Endothelial cell of hepatic sinusoid (primary cell): ENCODE results near the gene MTHFSD.

Experiments used
- in situ Hi-C: cut with HindIII; loops from 2 replicates; pipeline ENCODE4 v1.10.0; 2017; ENCODE audit warnings: low sequenced_read_pairs

MTHFSD gene

DNA sequence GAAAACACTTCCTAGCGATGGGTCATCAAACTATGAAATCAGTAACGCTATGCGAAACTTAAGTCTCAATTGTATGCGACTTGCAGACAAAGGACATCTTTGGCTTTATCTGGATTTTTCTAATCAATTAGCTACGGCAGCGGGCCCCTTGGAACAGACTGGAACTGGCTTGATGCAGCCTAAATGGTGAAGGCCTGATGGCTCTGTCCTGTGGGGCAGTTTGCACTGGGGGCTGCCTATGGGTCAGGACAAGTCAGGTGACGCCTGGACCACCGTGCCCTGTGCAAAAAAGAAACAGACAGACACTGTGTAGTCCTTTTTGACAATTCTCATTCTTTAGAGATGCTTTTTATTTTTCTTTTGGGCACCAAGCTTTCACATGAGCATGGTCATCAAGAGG, 22.0 kb downstream of the MTHFSD start:
- in situ Hi-C loops, result loop anchor here (5.0 kb wide), 1 partner anchor 56 kb away; no protein-coding TSS in a partner anchor

DNA sequence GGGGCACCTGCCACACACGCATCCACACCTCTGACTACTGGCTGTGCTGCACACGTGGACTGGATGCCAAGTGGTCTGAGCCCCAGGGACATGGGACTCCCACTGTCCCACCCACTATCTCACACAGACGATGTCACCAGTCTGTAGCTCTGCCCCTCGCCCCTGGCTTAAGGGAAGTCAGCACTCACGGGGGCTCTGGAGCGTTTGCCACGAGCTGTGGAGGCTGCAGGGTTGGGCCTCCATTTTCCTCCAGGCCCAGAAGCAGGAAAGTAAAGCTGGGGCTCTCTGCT, 22.6 kb downstream of the MTHFSD start:
- in situ Hi-C loops, result loop anchor here (5.0 kb wide), 1 partner anchor 55 kb away; no protein-coding TSS in a partner anchor

DNA sequence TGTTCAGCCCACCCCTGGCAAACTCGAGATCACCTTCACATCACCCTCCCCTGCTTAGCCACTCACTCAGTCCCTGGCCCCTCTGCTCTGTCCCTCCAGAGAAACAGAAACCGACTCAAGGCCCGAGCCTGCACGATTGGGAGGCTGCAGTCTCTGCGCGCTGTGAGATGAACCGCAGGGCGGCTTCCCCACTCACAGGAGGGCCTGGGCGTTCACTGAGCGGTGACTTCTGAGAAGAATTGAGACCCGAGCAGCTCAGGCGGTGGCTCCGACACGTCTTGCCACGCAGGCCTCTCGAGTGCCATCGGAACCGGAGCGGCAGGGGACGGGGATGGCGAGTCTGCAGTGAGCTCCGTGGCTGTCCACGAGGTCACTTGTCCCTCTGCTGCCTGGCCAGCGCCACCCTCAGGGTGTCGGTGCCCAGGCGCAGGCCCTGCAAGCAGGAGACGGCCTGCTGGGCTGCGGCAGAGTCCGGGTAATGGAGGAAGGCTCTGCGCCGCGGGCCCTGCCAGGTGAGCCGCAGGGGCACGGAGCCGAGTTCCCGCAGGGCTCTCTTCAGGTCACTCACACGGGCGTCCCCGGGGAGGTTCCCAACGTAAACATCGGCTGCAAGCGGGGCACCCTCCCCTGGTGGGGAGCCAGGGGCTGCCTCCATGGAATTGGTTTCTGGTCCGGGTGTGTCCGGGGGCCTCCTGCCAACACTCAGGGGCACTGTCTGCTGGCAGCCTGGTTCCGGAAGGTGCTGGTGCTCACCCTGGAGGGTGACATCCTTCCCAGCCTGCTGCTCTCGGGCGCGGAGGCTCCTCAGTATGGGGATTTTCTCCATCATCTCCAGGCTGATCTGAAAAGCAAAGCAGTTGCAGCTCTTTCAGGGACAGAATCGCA, 23.2 kb downstream of the MTHFSD start:
- in situ Hi-C loops, result loop anchor here (5.0 kb wide), 1 partner anchor 55 kb away; no protein-coding TSS in a partner anchor

DNA sequence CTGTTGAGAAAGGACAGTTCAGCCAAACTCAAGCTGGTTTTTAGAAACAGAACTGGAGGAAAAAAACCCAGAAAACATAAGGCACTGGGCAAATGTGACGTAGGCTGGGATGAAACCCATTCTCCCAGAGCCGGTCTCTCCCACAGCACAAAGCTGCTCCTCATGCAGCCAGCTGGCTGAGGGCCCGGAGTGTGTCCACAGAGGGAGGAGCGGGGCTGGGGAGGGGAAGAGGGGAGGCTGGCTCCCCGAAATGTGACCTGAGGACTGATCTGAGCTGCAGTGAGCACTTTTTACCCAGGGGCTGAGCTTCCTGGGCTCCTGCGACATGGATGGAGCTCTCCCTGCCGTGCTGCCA, 23.9 kb downstream of the MTHFSD start:
- in situ Hi-C loops, result loop anchor here (5.0 kb wide), 1 partner anchor 54 kb away; no protein-coding TSS in a partner anchor

DNA sequence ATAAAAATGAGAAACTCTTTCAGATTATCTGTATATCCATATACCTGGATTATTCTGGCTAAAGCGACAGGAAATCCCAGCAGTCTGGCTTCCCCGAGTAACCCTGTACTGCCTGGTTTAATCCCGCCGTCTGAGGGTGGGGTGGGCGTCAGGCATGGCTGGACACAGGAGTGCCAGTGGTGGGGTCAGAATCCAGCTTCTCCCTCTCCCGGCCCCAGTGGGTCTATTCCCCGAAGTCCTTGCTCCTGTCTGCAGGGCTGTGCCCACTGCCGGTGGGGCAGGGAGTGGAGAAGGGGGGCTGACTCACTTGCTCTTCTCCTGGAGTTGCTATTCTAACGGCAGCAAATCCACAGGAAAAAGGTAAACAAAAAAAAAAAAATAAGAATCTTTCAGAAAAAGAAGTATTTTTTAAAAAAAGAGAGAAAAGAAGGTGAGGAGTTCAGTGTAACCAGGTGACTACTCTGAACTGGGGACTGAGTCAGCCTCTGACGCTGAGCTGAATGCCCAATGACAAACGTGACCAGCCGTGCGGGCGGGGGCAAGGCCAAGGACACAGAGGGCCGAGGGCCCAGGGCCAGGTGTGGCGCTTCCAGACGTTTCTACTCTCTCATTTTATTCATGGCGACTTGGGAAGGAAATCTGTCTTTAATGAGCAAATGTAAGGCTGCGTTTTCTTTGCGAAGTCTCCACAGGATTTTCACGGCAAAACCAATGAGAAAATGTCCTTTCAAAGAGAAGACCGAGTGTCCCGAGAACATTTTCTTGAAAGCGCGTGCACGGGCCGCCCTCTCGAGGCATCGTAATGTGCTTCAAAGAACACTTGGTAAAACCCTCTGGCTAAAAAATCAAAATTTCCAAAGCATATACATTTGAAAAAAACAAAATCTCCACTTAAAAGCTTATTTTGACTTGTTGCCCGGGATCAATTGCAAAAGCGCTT, 24.5 kb downstream of the MTHFSD start:
- in situ Hi-C loops, result loop anchor here (5.0 kb wide), 1 partner anchor 53 kb away; no protein-coding TSS in a partner anchor

DNA sequence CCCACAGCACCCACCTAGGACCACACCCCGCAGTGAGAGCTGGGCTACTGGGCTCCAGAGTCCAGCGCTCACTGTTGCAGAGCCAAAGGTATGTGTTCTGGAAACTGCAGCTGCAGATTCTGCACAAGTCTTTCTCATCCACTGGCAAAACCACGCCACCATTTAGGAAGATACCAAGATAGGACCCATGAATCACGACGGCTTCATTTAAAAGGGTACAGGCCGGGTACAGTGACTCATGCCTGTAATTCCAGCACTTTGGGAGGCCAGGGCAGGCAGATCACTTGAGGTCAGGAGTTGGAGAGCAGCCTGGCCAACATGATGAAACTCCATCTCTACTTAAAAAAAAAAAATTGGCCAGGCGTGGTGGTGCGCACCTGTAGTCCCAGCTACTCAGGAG, 25.9 kb downstream of the MTHFSD start:
- in situ Hi-C loops, result no loop called here

DNA sequence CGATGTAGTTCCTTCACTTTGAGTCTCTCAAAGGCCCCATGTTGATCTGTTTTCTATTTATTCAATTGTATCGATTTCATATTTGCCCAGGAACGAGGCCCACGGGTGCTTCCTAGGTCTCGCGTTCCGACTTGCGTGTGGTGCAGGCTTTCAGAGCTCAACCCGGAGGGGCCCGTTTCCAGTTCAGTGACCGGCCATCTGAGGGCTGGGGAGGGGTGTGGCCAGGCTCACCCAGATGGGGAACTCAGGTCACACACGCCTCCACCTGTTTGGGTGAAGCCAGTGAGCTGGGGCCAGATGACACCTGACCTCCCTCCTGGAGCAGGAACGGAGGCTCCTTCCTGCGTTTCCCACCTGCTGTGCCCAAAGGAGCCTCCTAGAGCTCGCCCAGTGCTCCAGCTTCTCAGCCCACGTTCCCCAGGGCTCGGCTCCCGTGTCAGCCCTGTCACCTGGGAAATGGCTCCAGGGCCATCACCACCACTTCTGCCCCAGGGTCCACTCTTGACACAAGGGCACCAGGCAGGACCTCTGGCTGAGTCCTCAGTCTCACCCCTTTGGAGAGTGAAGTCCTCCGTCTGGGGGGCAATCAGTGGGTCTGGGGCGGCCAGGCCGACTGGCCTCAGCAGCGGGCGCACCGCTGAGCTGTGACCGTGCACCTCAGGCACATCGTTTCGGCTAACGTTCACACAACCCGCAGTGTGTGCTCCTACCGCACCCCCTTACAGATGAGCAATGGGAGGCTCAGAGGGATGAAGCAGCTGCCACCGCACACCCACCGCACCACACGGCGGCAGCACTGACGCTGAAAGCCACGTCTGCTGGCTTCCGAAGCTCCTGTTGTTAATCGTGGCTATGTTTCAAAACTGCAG, 26.7 kb downstream of the MTHFSD start:
- in situ Hi-C loops, result no loop called here

DNA sequence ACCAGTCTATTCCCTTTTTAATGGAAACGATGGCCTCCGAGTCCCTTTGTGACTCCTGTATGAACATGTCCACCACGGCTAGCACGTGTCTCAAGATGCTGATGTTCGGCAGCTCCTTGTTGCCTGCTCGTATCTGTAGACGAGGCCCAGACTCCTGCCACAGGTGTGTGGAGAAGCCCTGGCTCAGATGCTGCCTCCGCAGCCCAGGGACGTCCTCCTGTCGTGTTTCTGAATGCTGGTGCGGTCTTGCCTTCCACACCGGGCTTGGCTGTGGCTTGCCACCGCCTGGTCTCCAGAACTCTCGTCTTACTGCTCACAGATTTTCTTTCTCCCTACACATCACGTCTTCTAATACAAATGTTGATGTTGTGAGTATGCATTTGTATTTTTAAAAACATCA, 27.7 kb downstream of the MTHFSD start:
- in situ Hi-C loops, result no loop called here

DNA sequence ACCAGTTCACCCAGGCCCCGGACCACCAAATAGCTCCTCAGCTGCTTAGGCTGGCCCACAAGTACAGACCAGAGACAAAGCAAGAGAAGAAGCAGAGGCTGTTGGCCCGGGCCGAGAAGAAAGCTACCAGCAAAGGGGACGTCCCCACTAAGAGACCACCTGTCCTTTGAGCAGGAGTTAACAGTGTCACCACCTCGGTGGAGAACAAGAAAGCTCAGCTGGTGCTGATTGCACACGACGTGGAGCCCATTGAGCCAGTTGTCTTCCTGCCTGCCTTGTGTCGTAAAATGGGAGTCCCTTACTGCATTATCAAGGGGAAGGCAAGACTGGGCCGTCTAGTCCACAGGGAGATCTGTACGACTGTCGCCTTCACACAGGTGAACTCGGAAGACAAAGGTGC, 29.3 kb downstream of the MTHFSD start:
- in situ Hi-C loops, result no loop called here

DNA sequence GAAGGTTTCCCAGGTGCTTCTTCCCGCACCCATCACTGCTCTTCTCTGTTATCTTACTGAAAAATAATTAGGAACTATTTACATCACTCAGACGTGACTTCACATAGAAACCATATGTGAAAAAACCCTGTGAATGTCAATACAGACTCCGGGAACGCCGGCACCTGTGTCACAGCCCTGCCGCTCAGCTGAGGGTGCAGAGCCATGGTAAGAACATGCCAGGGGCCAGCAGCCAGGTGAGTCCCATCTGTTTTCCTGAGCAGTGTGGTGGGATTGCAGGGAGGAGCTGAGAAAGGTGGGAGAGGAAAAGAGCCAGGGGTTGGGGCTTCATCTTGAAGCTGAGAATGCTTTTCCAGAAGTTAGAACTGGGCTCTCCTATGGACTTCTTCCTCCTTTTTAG, 31.0 kb downstream of the MTHFSD start:
- in situ Hi-C loops, result no loop called here

DNA sequence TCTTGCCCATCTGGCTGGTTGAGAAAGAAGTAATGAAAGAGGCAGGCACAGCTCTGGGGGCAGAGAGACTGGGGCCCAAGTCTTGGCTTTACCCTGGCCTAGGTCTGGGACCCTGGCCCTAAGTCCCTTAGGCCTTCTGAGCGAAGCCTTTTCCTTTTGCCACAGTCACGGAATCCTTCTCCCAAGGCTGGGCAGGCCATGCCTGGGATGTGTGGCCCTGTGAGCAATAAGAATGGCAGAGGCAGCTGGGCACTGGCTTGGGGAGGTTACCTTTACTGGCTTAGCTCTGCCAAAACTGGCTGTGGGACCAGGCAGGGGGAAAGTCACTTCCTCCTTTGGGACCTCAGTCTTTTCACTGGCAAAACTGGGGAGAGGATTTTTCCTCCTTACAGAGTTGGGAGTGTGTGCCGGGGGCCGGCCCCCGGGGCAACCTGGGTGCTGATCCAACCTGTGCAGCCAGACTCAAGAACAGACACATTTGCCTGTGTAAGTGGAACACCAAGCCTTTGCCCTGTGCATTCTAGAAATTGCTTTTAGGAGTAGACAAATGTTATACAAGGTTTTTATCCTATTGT, 31.8 kb downstream of the MTHFSD start:
- in situ Hi-C loops, result no loop called here

DNA sequence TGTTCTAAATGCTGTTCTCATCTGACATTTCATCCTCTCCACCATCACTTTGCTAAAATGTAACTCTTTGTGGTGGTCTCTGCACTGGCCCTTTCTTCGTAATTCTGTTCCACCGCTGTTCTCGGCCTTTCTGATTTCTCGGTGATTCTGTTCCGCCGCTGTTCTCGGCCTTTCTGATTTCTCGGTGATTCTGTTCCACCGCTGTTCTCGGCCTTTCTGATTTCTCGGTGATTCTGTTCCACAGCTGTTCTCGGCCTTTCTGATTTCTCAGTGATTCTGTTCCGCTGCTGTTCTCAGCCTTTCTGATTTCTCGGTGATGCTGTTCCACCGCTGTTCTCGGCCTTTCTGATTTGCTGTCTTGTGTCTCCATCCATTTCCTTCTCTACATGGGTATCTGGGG, 32.4 kb downstream of the MTHFSD start:
- in situ Hi-C loops, result no loop called here

DNA sequence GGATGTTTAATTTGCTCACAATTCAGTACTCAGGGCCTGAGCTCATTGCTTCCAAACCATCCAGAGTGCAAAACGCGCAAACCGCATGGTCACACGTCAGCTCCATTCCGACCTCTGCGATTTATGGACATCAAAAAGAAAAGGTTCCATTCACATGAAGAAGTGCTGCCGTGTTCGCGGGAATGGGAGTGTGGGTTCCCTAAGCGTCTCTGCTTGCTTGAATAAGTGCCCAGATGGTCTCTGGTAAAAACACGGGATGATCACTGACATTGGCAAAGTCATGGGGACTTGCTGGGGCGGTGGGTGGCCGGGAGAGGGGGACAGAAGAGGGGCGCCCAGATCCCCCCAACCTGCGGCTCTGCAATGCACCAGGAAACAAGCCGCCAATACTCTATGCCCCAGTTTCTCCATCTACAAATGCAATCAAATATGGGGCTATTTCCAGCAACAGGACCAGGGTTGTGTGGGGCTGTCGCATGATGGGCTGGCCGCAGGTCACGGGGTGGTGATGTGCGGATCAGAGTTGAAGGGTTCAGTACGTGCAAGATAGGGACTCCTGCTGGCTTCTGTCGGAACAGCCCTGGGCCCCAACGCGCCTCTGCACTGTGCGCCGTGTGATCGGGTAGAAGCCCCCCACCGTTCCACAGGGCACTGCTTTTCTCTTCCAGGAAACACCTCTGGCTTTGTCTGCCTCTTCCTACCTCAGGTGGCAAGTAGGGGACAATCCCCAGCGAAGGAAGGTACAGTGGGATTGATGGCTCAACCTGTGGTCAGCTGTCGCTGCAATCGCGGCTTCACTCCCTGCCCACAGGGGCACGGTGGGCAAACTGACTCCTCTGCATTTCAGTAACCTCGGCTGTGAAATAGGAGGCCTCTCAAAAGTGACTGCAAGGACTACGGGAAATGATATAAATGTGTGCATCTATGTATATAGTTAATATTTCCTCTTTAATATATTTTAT, 33.5 kb downstream of the MTHFSD start:
- in situ Hi-C loops, result no loop called here

DNA sequence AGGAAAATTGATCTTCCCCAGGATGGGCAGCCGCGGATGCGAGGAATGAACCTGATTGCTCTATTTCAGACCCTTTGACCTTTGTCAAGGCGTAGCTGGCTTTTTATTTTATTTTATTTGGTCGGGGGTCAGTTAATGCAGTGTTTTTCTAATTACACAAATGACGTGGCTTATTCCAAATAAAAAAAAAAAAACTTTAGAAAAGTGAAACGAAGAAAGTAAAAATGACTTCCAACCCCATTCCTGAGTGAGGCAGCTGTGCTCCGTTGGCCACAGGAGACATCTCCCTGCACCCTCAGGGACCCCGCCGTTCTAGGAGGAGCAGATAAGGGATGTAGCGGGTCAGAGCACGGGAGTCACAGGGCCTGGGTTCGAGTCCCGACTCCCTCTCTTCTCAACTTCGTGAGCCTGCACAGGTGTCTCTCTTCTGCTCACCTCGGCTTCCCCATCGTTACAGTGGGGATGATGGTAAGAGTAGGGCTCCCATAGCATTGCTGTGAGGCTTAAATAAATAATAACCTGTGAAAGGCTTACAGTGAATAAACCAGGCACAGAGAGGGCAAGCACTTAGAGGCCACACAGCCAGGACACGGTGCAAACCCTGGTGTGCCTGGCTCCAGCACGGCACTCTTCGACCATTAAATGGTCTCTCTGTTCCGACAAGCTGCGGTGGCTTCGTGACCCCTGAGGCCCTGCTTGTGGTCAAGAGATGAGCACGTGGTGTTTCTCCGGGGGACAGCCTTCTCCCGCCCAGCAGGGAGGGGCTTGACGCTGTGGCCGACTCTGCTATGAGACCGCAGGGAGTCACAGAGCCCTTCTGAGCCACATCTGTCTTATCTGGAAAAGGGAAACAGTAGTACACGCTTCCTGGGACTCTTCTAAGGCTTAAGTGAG, 34.5 kb downstream of the MTHFSD start:
- in situ Hi-C loops, result no loop called here

DNA sequence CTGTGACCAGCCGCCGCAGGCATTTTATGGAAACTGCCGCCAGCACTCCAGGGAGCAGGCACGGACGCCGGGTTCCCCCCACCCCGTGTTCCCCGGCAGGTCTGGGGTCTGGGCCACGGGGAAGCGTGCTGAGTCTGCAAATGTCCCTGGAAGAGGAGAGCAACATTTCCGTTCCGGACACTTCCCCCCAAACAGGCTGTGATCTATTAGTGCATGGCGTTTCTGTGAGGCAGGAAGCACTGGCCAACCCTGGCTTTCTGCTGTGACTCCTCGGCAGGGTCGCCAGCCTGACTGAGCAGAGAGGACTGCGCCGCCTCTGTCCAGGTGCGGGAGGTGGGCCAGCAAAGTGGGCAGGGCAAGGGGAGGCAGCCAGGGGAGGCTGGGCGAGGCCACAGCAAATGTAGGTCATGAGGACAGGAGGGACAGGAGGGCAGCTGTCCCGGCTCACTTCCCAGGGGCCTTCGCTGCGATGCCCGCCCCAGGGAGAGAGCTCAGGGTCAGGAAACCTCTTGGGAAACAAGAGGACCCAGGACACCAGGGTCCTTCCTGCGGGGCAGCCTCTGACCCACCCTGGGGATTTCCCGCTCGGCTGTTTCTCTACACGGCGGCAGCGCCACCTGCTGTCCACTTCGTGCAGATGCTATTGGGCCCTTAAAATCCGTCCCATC, 35.3 kb downstream of the MTHFSD start:
- in situ Hi-C loops, result loop anchor here (5.0 kb wide), 3 partner anchors 127 to 447 kb away; no protein-coding TSS in a partner anchor

DNA sequence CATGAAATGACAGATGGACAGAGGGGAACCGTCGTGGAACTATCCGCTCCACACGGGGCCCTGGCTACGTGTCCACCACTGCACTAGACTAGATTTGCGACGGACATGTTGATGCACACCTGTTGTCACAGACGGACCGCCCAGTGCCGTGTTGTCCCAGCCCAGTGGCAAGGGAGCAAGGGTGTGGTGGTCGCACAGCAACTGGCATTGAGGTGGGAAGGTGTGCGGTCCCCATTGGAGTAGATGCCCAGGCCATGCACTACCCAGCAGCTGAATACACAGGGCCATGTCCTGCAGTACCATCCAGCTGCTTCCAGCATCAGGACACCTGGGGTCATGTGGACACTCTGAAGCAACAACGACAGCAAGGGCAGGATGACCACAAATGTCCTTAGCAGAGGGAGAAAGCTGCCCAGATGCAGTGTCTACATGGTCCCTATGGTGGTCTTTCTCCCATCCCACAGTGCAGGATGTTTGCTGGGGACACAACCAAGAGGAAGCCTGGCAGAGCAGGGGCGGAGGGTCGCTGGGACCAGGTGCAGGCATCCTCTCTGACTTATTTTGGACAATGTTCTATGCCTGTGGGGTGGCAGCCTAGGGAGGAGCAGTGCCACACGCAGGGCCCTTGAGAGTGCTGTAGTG, 35.9 kb downstream of the MTHFSD start:
- in situ Hi-C loops, result loop anchor here (5.0 kb wide), 3 partner anchors 127 to 447 kb away; no protein-coding TSS in a partner anchor

DNA sequence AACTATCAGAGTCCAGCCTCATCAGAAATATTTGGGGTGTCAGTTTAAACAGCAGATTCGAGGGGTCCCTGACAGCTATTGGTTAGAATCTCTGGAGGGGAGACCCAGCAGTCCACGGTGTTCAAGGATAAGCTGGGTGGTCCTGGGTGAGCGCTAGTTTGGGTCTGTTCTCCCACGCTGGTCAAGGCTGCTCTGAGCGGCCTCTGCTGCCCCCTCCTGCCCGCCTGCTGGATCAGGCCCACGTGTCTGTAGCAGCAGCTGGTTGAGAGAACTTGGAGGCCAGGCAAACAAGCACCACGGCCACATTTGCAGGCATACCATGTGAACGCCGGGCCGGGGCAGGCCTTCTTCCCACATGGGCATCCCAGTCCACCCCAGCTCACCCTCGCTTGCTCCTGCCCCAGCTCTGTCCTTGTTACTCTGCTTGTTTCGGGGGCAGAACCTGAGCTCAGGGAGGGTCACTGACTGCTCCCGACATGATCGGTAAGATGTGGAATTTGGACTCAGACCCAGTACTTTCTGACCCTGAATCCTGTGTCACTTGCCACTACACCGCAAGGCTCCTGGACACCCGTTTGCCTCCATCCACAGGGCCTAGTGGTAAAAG, 37.3 kb downstream of the MTHFSD start:
- in situ Hi-C loops, result loop anchor here (5.0 kb wide), 3 partner anchors 125 to 445 kb away; no protein-coding TSS in a partner anchor
